Measurements from ENCODE around the gene DPP9. TPM values are rescaled to one million over a fixed set of nuclear protein-coding genes. Genes with fewer than 3 reads are reported as not detected.

Gene DPP9
- total RNA-seq, 2 donors from 2014 or later: 56.3 to 100 TPM

- intact Hi-C loops (cut with DNase I): no loop called here
- H3K4me1 ChIP-seq: no peaks in the 10 kb centered on the region
- no peak overlapping the region for H3K4me3 ChIP-seq
- H3K27ac ChIP-seq: no peak overlapping the region
- no peaks in the 10 kb centered on the region for H3K27me3 ChIP-seq
- no peaks in the 10 kb centered on the region for H3K9me3 ChIP-seq
- no peak for TF ChIP-seq CTCF (IDR thresholded peaks at IDR 0.05)
- no peak for DNase-seq
- H3K9ac ChIP-seq (ENCODE audit: low read depth in 2 of 2, low read length in 2 of 2): no peak overlapping the region
- no peaks in the 10 kb centered on the region for H3K36me3 ChIP-seq
Observed at GRCh38 chr19:4737955-4738600, 14.4 kb upstream of the DPP9 start.

DNA sequence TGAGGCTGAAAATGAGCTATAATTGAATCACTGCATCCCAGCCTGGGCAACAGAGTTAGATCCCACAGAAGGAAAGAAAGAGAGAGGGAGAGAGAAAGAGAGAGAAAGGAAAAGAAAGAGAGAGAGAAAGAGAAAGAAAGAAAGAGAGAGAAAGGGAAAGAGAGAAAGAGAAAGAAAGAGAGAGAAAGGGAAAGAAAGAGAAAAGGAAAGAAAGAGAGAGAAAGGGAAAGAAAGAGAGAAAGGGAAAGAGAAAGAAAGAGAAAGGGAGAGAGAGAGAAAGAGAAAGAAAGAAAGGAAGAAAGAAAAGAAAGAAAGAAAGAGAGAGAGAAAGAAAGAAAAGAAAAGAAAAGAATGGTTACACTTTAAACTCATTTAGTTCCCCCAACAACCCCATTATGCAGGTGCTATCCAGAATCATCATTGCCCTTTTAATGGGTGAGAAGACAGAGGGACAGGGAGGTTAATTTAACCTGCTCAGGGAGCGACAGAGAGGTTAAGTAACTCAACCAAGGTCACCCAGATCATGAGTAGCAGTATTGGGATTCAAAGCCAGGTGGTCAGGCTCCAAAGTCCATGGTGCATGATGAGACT lies 10.2 kb upstream of the DPP9 start:
- no peak for TF ChIP-seq CTCF (IDR thresholded peaks at IDR 0.05)
- no peak overlapping the region for H3K9ac ChIP-seq (ENCODE audit: low read depth in 2 of 2, low read length in 2 of 2)
- no peaks in the 10 kb centered on the region for H3K27me3 ChIP-seq
- no peak for DNase-seq
- H3K36me3 ChIP-seq: no peaks in the 10 kb centered on the region
- H3K9me3 ChIP-seq: no peaks in the 10 kb centered on the region
- H3K27ac ChIP-seq: no peak overlapping the region
- no peaks in the 10 kb centered on the region for H3K4me1 ChIP-seq
- no peak overlapping the region for H3K4me3 ChIP-seq
- intact Hi-C loops (cut with DNase I): loop anchor here (2.0 kb wide), 1 partner anchor 57 kb away; the partner anchor contains the start of gene FEM1A

- H3K27me3 ChIP-seq: no peaks in the 10 kb centered on the region
- H3K4me3 ChIP-seq: no peak overlapping the region
- intact Hi-C loops (cut with DNase I): loop anchor here (2.0 kb wide), 1 partner anchor 58 kb away; the partner anchor contains the start of gene FEM1A
- H3K36me3 ChIP-seq: no peaks in the 10 kb centered on the region
- DNase-seq: peak; percentile 47
- H3K9ac ChIP-seq (ENCODE audit: low read depth in 2 of 2, low read length in 2 of 2): no peak overlapping the region
- H3K27ac ChIP-seq: no peak overlapping the region
- H3K9me3 ChIP-seq: no peaks in the 10 kb centered on the region
- no peaks in the 10 kb centered on the region for H3K4me1 ChIP-seq
- TF ChIP-seq CTCF (IDR thresholded peaks at IDR 0.05): peak; percentile 60
Observed at GRCh38 chr19:4732680-4733114, 9.1 kb upstream of the DPP9 start.

- TF ChIP-seq CTCF (IDR thresholded peaks at IDR 0.05): peak; percentile 32
- H3K27ac ChIP-seq: no peak overlapping the region
- DNase-seq: peak; percentile 55
- H3K4me1 ChIP-seq: no peaks in the 10 kb centered on the region
- no peaks in the 10 kb centered on the region for H3K27me3 ChIP-seq
- H3K9ac ChIP-seq (ENCODE audit: low read depth in 2 of 2, low read length in 2 of 2): no peak overlapping the region
- no peak overlapping the region for H3K4me3 ChIP-seq
- intact Hi-C loops (cut with DNase I): no loop called here
- no peaks in the 10 kb centered on the region for H3K36me3 ChIP-seq
- H3K9me3 ChIP-seq: no peaks in the 10 kb centered on the region
Observed at GRCh38 chr19:4730740-4731171, 7.1 kb upstream of the DPP9 start.

DNA sequence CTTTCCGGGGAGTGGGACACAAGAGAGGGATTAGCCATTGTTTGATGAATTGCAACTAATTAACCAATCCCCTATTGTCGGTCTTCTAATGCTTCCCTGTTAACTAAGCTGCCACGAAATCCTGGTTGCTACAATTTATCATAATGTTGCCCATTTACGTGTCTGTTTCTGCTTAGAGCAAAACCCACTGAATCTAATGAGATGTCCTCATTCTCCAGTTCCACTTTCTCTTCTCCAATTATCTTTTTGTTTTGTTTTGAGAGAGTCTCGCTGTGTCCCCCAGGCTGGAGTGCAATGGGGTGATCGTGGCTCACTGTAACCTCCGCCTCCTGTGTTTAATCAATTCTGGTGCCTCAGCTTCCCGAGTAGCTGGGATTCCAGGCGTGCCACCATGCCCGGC lies 5.2 kb upstream of the DPP9 start:
- peaks cover 5% of the 10 kb centered on the region for H3K4me1 ChIP-seq
- DNase-seq: no peak
- H3K36me3 ChIP-seq: no peaks in the 10 kb centered on the region
- no peak overlapping the region for H3K9ac ChIP-seq (ENCODE audit: low read depth in 2 of 2, low read length in 2 of 2)
- H3K9me3 ChIP-seq: no peaks in the 10 kb centered on the region
- intact Hi-C loops (cut with DNase I): no loop called here
- H3K27ac ChIP-seq: no peak overlapping the region
- no peak overlapping the region for H3K4me3 ChIP-seq
- no peak for TF ChIP-seq CTCF (IDR thresholded peaks at IDR 0.05)
- no peaks in the 10 kb centered on the region for H3K27me3 ChIP-seq
